Lower leg skin (tissue), 4 donors: ENCODE measurements around the gene VGLL3. TPM values are rescaled to one million over a fixed set of nuclear protein-coding genes. Genes with fewer than 3 reads are reported as not detected.
"Not testable (repeated sequence)": the region's sequence is repeated elsewhere in the genome, so short reads cannot be mapped to it uniquely, and the experiment has no call there.

Experiments used
- DNase-seq, 2 donors: peaks; one replicate each; pipeline ENCODE4 v3.0.0-alpha.2; 2019; ENCODE audit warnings: low spot score in 2 of 2
- H3K4me3 ChIP-seq: fragments of 200-600 bp; sonication (generic); 2 replicates; pipeline ENCODE4 v1.5.1; 2017; ENCODE audit warnings: mild to moderate bottlenecking, low read depth; ENCODE audit not compliant: poor library complexity, severe bottlenecking
- POLR2A ChIP-seq, 2 donors: fragments of 450-650 bp; IDR thresholded peaks; one replicate each; pipeline ENCODE4 v1.6.1; 2016 to 2017; ENCODE audit warnings: antibody characterized with exemption in 2 of 2, mild to moderate bottlenecking in 1 of 2, moderate library complexity in 1 of 2
- WGBS, 2 donors: methylation state at CpG; one replicate each; pipeline ENCODE4 v1.1.5; 2018; 5-methylcytosine and 5-hydroxymethylcytosine counted together
- intact Hi-C: fragments of 100-400 bp; cut with DNase I; formaldehyde crosslinking; loops from one replicate; pipeline ENCODE4 v1.15.0; 2023; ENCODE audit warnings: low total_unique reads
- total RNA-seq, 4 donors: library from RNA; depleted of rRNA; stranded (reverse); fragments of >200 nt; gene quantifications; one replicate each; pipeline ENCODE4 v1.1.0, GENCODE V29; 2016
- TF ChIP-seq, protein P1 (sequence below), 3 donors: fragments of 450-650 bp; IDR thresholded peaks; one replicate each; pipeline ENCODE4 v1.5.1; 2016; ENCODE audit warnings: antibody characterized with exemption in 3 of 3, mild to moderate bottlenecking in 3 of 3, moderate library complexity in 2 of 3

Gene VGLL3
- total RNA-seq, 4 donors from 2014 or later: 8.0 to 24.7 (median 10.3) TPM

DNA sequence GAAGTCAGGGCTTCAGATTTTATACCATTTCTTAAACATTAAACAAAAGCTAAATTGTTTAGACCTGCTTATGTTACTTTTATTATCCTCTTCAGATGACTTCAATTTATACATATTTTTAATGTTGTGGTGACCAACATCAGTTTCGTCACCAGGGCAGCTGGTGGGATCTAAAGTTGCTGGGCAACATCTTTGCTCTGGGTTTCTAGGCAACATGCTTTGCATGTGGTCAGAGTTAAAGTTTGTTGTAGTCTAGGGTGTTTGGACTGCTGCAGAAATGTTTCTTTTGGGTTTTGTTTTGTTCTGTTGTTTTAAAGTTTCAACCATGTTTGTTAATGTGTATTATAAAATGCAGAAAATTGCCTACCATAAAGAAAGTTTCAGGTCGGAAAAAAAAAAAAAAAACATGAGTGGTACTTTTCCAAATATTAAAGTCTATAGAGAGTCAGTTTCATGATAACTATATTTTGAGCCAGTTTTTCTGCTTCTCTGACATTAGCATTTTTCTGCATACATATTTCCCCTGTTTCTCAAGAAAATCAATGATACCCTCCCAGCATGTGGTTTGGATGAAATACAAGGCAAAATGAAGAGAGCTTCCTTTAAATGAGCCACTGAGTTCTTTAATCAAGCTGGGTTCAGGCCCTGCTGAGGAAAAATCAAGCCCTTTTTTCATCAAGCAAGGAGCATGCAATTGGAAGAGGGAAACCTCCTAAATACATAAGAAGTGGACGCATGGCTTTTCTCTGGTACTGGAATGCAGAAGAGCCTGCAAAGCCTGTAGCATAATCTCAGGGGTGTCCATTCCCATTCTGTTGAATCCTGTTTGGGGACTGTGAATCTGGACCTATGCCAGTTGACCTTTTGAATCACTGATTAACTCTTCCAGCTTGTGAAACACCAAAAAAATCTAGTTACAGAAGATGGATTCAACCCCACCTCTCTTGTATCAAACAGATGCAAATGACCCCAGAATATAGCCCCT lies 35.0 kb upstream of the VGLL3 start:
- no peak for DNase-seq
- no peak for TF ChIP-seq POLR2A (IDR thresholded peaks at IDR 0.05)
- TF ChIP-seq, protein P1, sequence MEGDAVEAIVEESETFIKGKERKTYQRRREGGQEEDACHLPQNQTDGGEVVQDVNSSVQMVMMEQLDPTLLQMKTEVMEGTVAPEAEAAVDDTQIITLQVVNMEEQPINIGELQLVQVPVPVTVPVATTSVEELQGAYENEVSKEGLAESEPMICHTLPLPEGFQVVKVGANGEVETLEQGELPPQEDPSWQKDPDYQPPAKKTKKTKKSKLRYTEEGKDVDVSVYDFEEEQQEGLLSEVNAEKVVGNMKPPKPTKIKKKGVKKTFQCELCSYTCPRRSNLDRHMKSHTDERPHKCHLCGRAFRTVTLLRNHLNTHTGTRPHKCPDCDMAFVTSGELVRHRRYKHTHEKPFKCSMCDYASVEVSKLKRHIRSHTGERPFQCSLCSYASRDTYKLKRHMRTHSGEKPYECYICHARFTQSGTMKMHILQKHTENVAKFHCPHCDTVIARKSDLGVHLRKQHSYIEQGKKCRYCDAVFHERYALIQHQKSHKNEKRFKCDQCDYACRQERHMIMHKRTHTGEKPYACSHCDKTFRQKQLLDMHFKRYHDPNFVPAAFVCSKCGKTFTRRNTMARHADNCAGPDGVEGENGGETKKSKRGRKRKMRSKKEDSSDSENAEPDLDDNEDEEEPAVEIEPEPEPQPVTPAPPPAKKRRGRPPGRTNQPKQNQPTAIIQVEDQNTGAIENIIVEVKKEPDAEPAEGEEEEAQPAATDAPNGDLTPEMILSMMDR (IDR thresholded peaks at IDR 0.05): no peak

DNA sequence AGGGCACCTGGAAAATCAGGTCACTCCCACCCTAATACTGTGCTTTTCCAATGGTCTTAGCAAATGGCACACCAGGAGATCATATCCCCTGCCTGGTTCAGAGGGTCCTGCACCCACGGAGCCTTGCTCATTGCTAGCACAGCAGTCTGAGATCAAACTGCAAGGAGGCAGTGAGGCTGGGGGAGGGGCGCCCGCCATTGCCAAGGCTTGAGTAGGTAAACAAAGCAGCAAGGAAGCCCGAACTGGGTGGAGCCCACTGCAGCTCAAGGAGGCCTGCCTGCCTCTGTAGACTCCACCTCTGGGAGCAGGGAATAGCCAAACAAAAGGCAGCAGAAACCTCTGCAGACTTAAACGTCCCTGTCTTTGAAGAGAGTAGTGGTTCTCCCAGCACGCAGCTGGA lies 26.4 kb upstream of the VGLL3 start:
- DNase-seq, intact Hi-C loops, H3K4me3 ChIP-seq: not testable (repeated sequence)
- 84 to 85% methylated on average over 6 of the region's 6 CpGs for WGBS, 2 donors

More for the DNA sequence above, 35.0 kb upstream of the VGLL3 start:
- WGBS, 2 donors: 69 to 80% methylated on average over 3 of the region's 3 CpGs
- intact Hi-C loops: no loop called here
- no peak overlapping the region for H3K4me3 ChIP-seq

DNA sequence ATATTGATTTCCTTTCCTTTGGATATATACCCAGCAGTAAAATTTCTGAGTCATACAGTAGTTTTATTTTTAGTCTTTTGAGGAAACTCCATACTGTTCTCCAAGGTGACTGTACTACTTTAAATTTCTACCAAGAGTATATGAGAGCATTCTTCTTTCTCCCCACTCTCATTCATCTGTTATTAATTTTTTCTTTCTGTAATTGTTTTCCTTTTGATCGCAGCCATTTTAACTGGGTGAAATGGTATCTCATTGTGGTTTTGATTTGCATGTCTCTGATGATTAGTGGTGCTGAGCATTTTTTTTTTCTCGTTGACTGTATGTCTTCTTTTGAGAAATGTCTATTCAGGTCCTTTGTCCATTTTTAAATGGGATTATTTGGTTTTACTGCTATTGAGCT lies 18.3 kb upstream of the VGLL3 start:
- no peak for DNase-seq
- H3K4me3 ChIP-seq: no peak overlapping the region
- WGBS, 2 donors: 39 to 50% methylated on average over 2 of the region's 2 CpGs
- intact Hi-C loops: no loop called here
- TF ChIP-seq, protein P1 (IDR thresholded peaks at IDR 0.05): no peak
- TF ChIP-seq POLR2A (IDR thresholded peaks at IDR 0.05): no peak

DNA sequence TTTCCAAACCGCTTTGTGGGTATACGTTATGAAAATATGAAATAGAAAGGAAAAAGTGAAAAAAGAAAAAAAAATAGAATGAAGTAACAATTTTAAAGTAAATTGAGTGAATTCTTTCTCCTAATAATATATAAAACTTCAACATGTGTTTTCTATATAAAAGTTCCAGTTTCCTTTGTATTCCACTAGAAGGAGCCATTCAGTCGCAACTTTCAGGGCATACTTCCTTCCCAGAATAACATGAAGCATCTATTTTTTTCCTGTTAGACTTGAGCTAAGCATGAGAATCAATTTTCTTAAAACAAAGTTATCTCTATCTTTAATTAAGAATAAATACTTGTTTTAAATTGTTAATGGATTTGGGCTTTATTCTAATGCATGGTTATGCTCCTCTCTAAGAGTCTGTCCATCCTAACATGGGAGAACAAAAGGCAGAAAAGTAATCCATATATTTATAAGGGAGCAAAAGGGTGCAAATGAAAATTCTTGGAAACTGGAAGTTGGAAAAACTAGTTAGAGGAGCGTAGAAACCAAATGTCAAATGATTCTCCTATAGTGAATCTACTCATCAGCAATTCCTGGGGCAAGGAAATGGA lies 16.0 kb upstream of the VGLL3 start:
- 56 to 62% methylated on average over 4 of the region's 4 CpGs for WGBS, 2 donors
- intact Hi-C loops: no loop called here
- H3K4me3 ChIP-seq: no peak overlapping the region
- no peak for TF ChIP-seq POLR2A (IDR thresholded peaks at IDR 0.05)
- TF ChIP-seq, protein P1 (IDR thresholded peaks at IDR 0.05): no peak
- no peak for DNase-seq

DNA sequence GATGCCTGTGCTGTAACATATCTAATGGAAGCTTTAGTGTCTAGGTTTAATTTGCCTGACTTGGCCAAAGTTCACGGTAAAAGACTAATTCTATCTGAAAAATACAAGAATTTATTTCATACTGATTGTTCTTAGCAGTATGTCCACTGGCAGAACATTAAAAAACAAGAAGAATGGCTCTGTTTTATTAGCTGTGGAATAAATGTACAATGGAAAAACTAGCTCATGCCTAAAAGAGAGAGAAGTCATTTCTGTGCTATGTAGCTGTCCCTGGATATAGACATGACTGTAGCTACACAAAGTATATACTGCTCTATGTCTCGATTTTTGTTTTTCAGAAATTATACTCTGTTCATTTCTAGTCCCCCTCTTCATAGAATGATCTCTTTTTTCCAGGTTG lies 13.9 kb upstream of the VGLL3 start:
- 72 to 75% methylated on average over 2 of the region's 2 CpGs for WGBS, 2 donors
- TF ChIP-seq POLR2A (IDR thresholded peaks at IDR 0.05): no peak
- TF ChIP-seq, protein P1 (IDR thresholded peaks at IDR 0.05): no peak
- DNase-seq: no peak

DNA sequence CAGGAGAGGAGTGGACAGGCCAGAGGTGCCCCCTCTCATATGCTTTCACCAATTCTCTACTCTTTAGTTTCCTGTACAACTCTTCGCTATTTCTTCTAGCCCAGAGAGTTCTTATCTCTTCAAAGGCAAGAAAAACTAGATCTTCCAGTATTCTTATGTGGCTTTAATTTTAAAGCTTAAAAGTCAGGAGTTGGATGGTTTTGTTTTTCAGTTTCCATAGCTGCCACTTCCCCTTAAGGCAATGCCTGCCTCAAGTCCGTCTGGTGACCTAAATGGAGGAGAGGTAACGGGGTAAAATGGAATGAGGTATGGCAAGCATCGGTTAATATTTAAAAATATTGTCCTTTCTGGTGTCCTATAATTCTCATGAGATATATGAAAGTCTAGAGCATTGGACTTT lies 11.4 kb upstream of the VGLL3 start:
- DNase-seq: no peak
- no peak for TF ChIP-seq POLR2A (IDR thresholded peaks at IDR 0.05)
- TF ChIP-seq, protein P1 (IDR thresholded peaks at IDR 0.05): no peak
- intact Hi-C loops: no loop called here
- 51 to 62% methylated on average over 4 of the region's 4 CpGs for WGBS, 2 donors
- H3K4me3 ChIP-seq: no peak overlapping the region

More for the DNA sequence above, 13.9 kb upstream of the VGLL3 start:
- H3K4me3 ChIP-seq: no peak overlapping the region
- intact Hi-C loops: loop anchor here (2.0 kb wide), 1 partner anchor 62 kb away; no protein-coding TSS in a partner anchor
